A549 (cell line): ENCODE measurements around the gene LYST. TPM values are rescaled to one million over a fixed set of nuclear protein-coding genes. Genes with fewer than 3 reads are reported as not detected.
A peak's percentile ranks its signal among the peaks of the same experiment; 100 is the strongest.

Experiments used
- ATAC-seq, 2 experiments: fragments of 200-7000 bp in 1 of 2; fragments of >200 bp in 1 of 2; cut with Nextera tagmentation in 1 of 2; cut with Tn5 transposase in 1 of 2; 3 replicates each; pipeline versions ENCODE4 v1.8.0 to v1.9.1; 2018 to 2020; ENCODE audit warnings: mild to moderate bottlenecking in 1 of 2, moderate library complexity in 1 of 2
- CTCF ChIA-PET: fragments of 300-600 bp; sonication (Branson Sonifier 250); formaldehyde crosslinking; extraction: SDS; loops from one replicate; lab custom pipeline; 2021; ENCODE audit warnings: antibody characterized with exemption, inconsistent platforms; lab: Yijun Ruan, JAX
- POLR2A ChIA-PET: fragments of 350-600 bp; formaldehyde crosslinking; extraction: SDS; loops from one replicate; lab custom pipeline; 2021; ENCODE audit warnings: antibody characterized with exemption, inconsistent platforms; lab: Yijun Ruan, JAX
- DNase-seq, 2 experiments: peaks; one replicate each; pipeline versions ENCODE4 v3.0.0 to v3.0.0-alpha.2; 2011 to 2016; ENCODE audit warnings: low read depth in 1 of 2, low spot score in 1 of 2
- FAIRE-seq: peaks from 2 replicates; lab custom pipeline; 2011; peaks lifted over from hg19 to GRCh38; lab: Jason Lieb, UNC
- H3K27ac ChIP-seq, 2 experiments: fragments of >200 bp; sonication (Bioruptor Twin); formaldehyde crosslinking; 3 replicates each; pipeline ENCODE4 v1.5.1; 2016 to 2017
- H3K4me1 ChIP-seq: fragments of >200 bp; sonication (Bioruptor Twin); formaldehyde crosslinking; 3 replicates; pipeline ENCODE4 v1.6.1; 2016
- H3K4me2 ChIP-seq: fragments of >200 bp; sonication (Bioruptor Twin); formaldehyde crosslinking; 3 replicates; pipeline ENCODE4 v1.6.1; 2016
- H3K4me3 ChIP-seq: fragments of >200 bp; sonication (Bioruptor Twin); formaldehyde crosslinking; 3 replicates; pipeline ENCODE4 v1.5.1; 2016
- H3K9me3 ChIP-seq: fragments of >200 bp; sonication (Bioruptor Twin); formaldehyde crosslinking; 3 replicates; pipeline ENCODE4 v1.6.1; 2016
- BHLHE40 ChIP-seq: IDR thresholded peaks from 2 replicates; pipeline ENCODE4 v1.6.1; 2012; ENCODE audit warnings: low read depth, low read length, inconsistent platforms
- CBX2 ChIP-seq: fragments of 200-600 bp; sonication (generic); IDR thresholded peaks from 2 replicates; pipeline ENCODE4 v1.6.1; 2016; ENCODE audit warnings: low read depth, mild to moderate bottlenecking, borderline replicate concordance
- CTCF ChIP-seq: fragments of >200 bp; sonication (Bioruptor Twin); formaldehyde crosslinking; IDR thresholded peaks from 3 replicates; pipeline ENCODE4 v1.5.1; 2016
- EP300 ChIP-seq, 2 experiments: fragments of >200 bp; sonication (Bioruptor Twin); formaldehyde crosslinking; IDR thresholded peaks; 2 replicates in 1 of 2; 3 replicates in 1 of 2; pipeline ENCODE4 v1.6.1; 2016 to 2017
- ESRRA ChIP-seq: fragments of 150-350 bp; IDR thresholded peaks from 2 replicates; pipeline ENCODE4 v1.6.1; 2014; ENCODE audit warnings: mild to moderate bottlenecking, low read length, borderline replicate concordance
- HES2 ChIP-seq: fragments of >200 bp; sonication (Bioruptor Twin); formaldehyde crosslinking; IDR thresholded peaks from 2 replicates; pipeline ENCODE4 v1.6.1; 2016
- HOXB13 ChIP-seq: fragments of 250-450 bp; sonication (Bioruptor Pico); IDR thresholded peaks from 2 replicates; pipeline ENCODE4 v1.5.0; 2020; ENCODE audit warnings: low read depth, mild to moderate bottlenecking, moderate library complexity
- NFE2L2 ChIP-seq: fragments of 150-350 bp; conservative IDR thresholded peaks from 2 replicates; pipeline ENCODE4 v1.6.1; 2014; ENCODE audit warnings: low read length
- POLR2A ChIP-seq: IDR thresholded peaks from 2 replicates; pipeline ENCODE4 v1.6.1; 2012; ENCODE audit warnings: mild to moderate bottlenecking, low read length
- POLR2AphosphoS2 ChIP-seq: conservative IDR thresholded peaks from 2 replicates; pipeline ENCODE4 v1.6.1; 2012; ENCODE audit warnings: low read length, improper control_type of control experiment, inconsistent platforms
- RAD21 ChIP-seq, 2 experiments: fragments of >200 bp in 1 of 2; sonication (Bioruptor Twin) in 1 of 2; formaldehyde crosslinking in 1 of 2; IDR thresholded peaks in 1 of 2; conservative IDR thresholded peaks in 1 of 2; 2 replicates in 1 of 2; 3 replicates in 1 of 2; pipeline ENCODE4 v1.6.1; 2012 to 2018; ENCODE audit warnings: inconsistent platforms in 1 of 2
- RARB ChIP-seq: fragments of 250-450 bp; sonication (Bioruptor Pico); IDR thresholded peaks from 2 replicates; pipeline ENCODE4 v1.8.0; 2021; ENCODE audit warnings: mild to moderate bottlenecking, moderate library complexity
- RCOR1 ChIP-seq: fragments of 150-350 bp; IDR thresholded peaks from 2 replicates; pipeline ENCODE4 v1.6.1; 2014; ENCODE audit warnings: antibody characterized with exemption, low read length, low read depth
- REST ChIP-seq: fragments of 200-600 bp; sonication (generic); IDR thresholded peaks from 2 replicates; pipeline ENCODE4 v1.6.1; 2016; ENCODE audit warnings: antibody characterized with exemption, mild to moderate bottlenecking, moderate library complexity
- RNF2 ChIP-seq: fragments of 200-600 bp; sonication (generic); IDR thresholded peaks from 2 replicates; pipeline ENCODE4 v1.6.1; 2016; ENCODE audit warnings: low read depth, mild to moderate bottlenecking, antibody characterized with exemption, moderate library complexity, borderline replicate concordance
- SMC3 ChIP-seq: fragments of >200 bp; sonication (Bioruptor Twin); formaldehyde crosslinking; IDR thresholded peaks from 3 replicates; pipeline ENCODE4 v1.6.1; 2018; ENCODE audit warnings: inconsistent platforms
- ZFP36 ChIP-seq: fragments of 450-650 bp; IDR thresholded peaks from 2 replicates; pipeline ENCODE4 v1.6.1; 2014; ENCODE audit warnings: borderline replicate concordance; ENCODE audit not compliant: partially characterized antibody
- WGBS: methylation state at CpG from one replicate; pipeline ENCODE4 v1.1.6; 2017; ENCODE audit errors: missing lambda C conversion rate; 5-methylcytosine and 5-hydroxymethylcytosine counted together
- polyA plus RNA-seq, 4 experiments: library from polyadenylated mRNA; depleted of rRNA in 3 of 4; stranded (reverse); fragments of >200 nt; fragmentation: RNase III in 1 of 4; extraction: RNeasy Plus Mini Kit Qiagen cat#74134 plus additional on column Dnase treatment in 1 of 4; gene quantifications; 2 replicates in 3 of 4; 3 replicates in 1 of 4; pipeline ENCODE4 v1.2.3, GENCODE V29; 2011 to 2017
- TF ChIP-seq, protein P1 (sequence below): fragments of 450-650 bp; IDR thresholded peaks from 2 replicates; pipeline ENCODE4 v1.6.1; 2014; ENCODE audit warnings: antibody characterized with exemption
- TF ChIP-seq, protein P2 (sequence below): IDR thresholded peaks from 2 replicates; pipeline ENCODE4 v1.6.1; 2012

Gene LYST
- polyA plus RNA-seq, 2 of the 4 experiments (the other 2 are of a cell fraction) = 2.5 to 9.4 TPM

- POLR2A ChIA-PET = no interaction called here
- 21% methylated on average over 8 of the region's 8 CpGs for WGBS
- ATAC-seq = peak in 1 of 2 experiments; percentile 42; a peak in 2 of 6 replicates
Measured at GRCh38 chr1:235783148-235783776, 83.4 kb downstream of the LYST start.

GRCh38 chr1:235782601-235783000 lies 84.1 kb downstream of the LYST start:
- WGBS = 92% methylated on average over 2 of the region's 2 CpGs
- TF ChIP-seq EP300 (IDR thresholded peaks at IDR 0.05) = no peak
- no peak for TF ChIP-seq HES2
- no peak for TF ChIP-seq RCOR1
- TF ChIP-seq, protein P1, sequence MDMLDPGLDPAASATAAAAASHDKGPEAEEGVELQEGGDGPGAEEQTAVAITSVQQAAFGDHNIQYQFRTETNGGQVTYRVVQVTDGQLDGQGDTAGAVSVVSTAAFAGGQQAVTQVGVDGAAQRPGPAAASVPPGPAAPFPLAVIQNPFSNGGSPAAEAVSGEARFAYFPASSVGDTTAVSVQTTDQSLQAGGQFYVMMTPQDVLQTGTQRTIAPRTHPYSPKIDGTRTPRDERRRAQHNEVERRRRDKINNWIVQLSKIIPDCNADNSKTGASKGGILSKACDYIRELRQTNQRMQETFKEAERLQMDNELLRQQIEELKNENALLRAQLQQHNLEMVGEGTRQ = no peak
- TF ChIP-seq RNF2 = no peak
- TF ChIP-seq, protein P2, sequence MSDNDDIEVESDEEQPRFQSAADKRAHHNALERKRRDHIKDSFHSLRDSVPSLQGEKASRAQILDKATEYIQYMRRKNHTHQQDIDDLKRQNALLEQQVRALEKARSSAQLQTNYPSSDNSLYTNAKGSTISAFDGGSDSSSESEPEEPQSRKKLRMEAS = no peak
- TF ChIP-seq HOXB13 = no peak
- no peak for TF ChIP-seq SMC3
- no peak for TF ChIP-seq POLR2AphosphoS2
- TF ChIP-seq CTCF = no peak
- no peak for TF ChIP-seq POLR2A
- TF ChIP-seq BHLHE40 = no peak
- ChIA-PET CTCF (interaction anchor here (0.6 to 4.8 kb wide), 50 partner anchors 9 to 1273 kb away, joined by 3 to 59 read pairs (median 4); partner anchors contain the start of gene B3GALNT2), POLR2A (no interaction called here)
- no peak for ATAC-seq
- 0 out of 3 replicates have a peak, but pooled peaks cover 5% of the 10 kb centered on the region for H3K4me1 ChIP-seq
- FAIRE-seq = no peak
- no peaks in the 10 kb centered on the region for H3K9me3 ChIP-seq
- H3K4me2 ChIP-seq = no peak overlapping the region
- no peak overlapping the region for H3K4me3 ChIP-seq
- no peak for DNase-seq
- peak overlapping the region in 1 of 2 experiments; percentile 40; a peak in 1 of 6 replicates for H3K27ac ChIP-seq

More at GRCh38 chr1:235783148-235783776, 83.4 kb downstream of the LYST start:
- H3K4me3 ChIP-seq = no peak overlapping the region
- FAIRE-seq = no peak
- TF ChIP-seq SMC3 (peak; percentile 80), CBX2 (no peak), RARB (CRISPR knock-in tag) (no peak), NFE2L2 (no peak), CTCF (peak; percentile 77), REST (no peak), ZFP36 (no peak), ESRRA (no peak), RAD21 (conservative IDR thresholded peaks at IDR 0.05 in 1 of 2, IDR thresholded peaks at IDR 0.05 in 1 of 2) (peak; percentile 81 to 90)
- TF ChIP-seq, all 56 proteins: peak for 3
- peak overlapping the region in 1 of 2 experiments; percentile 55; a peak in 1 of 6 replicates for H3K27ac ChIP-seq
- DNase-seq = peak; percentile 15 to 50
- CTCF ChIA-PET = interaction anchor here (0.6 to 4.8 kb wide), 66 partner anchors 8 to 1274 kb away, joined by 3 to 59 read pairs (median 3); partner anchors contain the start of genes B3GALNT2 and GNG4
- H3K9me3 ChIP-seq = no peaks in the 10 kb centered on the region
- peak overlapping the region; percentile 45; the same call in 2 of the 3 replicates for H3K4me2 ChIP-seq
- H3K4me1 ChIP-seq = 0 out of 3 replicates have a peak, but pooled peaks cover 5% of the 10 kb centered on the region
